Fibroblast of skin of back (primary cell): ENCODE measurements around the gene UBE2Q1.
A peak's percentile ranks its signal among the peaks of the same experiment; 100 is the strongest.

ENCODE experiments used
- DNase-seq: peaks from one replicate; pipeline ENCODE4 v3.0.0-alpha.2; 2013

UBE2Q1 gene

GRCh38 chr1:154577346-154578057, 19.0 kb upstream of the UBE2Q1 start:
- no peak for DNase-seq

- DNase-seq, result no peak
Measured at GRCh38 chr1:154575951-154576566, 17.6 kb upstream of the UBE2Q1 start.

DNA sequence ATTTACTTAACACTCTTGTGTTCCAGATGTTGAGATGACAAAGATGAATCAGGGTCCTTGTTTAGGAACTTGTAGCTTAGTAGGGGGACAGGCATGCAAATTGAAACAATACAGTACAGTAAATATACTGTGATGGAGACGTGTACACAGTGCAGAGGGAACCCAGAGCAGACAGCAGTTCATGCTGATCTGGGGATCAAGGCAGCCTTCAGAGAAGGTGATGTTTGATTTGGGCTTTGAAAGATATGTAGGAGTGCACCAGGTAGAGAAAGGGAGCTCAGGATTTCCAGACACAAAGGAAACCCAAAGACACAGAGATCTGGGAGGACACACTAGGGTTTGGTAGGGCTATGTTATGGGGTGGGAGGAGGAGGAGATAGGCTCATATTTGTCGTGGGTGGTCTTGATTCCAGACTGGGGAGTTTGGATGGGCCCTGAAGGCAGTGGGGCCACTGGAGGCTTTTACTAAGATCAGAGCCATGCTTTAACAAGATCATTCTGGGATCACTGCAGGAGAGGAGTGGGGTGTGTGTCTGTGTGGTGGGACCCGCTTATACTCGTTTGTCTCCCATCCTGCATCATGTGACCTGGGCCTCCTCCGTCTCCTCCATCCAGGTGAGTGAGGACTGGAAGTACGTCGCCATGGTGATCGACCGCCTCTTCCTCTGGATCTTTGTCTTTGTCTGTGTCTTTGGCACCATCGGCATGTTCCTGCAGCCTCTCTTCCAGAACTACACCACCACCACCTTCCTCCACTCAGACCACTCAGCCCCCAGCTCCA, 16.9 kb upstream of the UBE2Q1 start:
- no peak for DNase-seq

DNA sequence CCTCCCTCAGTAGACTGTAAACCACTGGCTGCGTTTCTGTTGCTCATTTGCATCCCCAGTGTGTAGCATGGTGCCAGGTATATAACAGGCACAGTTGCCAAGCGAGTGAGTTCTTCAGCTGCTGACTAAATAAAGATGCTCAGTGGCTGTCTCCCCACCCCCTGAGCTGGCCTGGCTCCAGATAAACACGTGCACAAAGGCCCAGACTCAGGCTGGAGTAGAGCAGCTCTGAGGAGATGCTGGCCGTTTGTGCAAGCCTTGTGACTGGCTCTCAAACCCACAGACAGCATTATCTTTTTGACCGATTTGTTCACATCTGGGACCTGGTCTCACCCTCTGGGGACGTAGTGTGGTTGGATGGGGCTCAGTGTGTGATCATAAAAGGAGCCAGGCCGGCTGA, 16.3 kb upstream of the UBE2Q1 start:
- peak; percentile 13 for DNase-seq

GRCh38 chr1:154573168-154573510, 14.7 kb upstream of the UBE2Q1 start:
- DNase-seq, result no peak

- DNase-seq, result no peak
Measured at GRCh38 chr1:154572468-154573167, 14.2 kb upstream of the UBE2Q1 start.

DNA sequence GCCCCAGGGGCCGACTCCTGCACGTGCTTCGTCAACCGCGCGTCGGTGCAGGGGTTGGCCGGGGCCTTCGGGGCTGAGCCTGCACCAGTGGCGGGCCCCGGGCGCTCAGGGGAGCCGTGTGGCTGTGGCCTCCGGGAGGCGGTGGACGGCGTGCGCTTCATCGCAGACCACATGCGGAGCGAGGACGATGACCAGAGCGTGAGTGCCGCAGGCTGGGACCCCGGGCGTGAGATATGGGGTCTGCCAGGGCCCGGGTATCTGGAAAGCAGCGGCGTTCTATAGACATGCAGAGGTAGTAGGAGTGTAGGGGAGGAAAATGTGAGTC, 13.5 kb upstream of the UBE2Q1 start:
- no peak for DNase-seq

DNA sequence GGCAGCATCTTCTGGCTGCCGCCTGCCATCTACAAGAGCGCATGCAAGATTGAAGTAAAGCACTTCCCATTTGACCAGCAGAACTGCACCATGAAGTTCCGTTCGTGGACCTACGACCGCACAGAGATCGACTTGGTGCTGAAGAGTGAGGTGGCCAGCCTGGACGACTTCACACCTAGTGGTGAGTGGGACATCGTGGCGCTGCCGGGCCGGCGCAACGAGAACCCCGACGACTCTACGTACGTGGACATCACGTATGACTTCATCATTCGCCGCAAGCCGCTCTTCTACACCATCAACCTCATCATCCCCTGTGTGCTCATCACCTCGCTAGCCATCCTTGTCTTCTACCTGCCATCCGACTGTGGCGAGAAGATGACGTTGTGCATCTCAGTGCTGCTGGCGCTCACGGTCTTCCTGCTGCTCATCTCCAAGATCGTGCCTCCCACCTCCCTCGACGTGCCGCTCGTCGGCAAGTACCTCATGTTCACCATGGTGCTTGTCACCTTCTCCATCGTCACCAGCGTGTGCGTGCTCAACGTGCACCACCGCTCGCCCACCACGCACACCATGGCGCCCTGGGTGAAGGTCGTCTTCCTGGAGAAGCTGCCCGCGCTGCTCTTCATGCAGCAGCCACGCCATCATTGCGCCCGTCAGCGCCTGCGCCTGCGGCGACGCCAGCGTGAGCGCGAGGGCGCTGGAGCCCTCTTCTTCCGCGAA, 12.9 kb upstream of the UBE2Q1 start:
- no peak for DNase-seq

DNA sequence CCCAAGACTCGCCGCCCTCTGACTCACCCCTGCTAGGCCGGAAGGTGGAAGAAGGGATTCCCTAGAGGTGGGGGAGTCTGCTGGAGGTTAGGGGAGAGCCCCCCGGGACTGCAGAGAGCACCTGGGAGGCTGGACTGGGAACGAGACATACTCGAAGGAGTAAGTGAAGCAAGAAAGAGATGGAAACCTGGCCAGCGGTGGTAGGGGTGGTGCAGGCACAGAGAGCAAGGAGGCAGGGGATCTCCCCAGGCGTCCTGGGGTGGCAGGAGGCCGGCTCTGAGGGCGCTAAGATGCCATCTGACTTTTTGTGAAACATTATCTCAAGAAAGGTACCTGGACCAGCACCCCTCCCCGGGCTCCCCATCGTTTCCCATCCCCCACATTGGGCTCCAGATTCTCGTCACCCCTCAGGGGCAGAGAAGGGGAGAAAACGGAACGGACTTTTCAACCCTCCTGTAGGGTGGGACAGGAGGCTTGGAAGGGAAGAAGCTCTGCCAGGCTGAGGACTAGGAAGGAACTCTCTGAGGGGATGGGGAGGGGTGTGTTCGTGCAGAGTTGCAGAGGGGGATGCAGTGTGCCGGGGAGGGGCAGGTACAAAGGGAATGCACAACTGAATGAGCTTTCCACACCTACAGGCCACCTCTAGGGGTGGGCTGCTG, 9.8 kb upstream of the UBE2Q1 start:
- no peak for DNase-seq

GRCh38 chr1:154567386-154568156, 9.1 kb upstream of the UBE2Q1 start, which contains the start of gene CHRNB2:
CHRNB2 (plus strand) TSS chr1:154567778; CDS start chr1:154568045, 267 bp downstream.
- DNase-seq, result peak; percentile 41

- DNase-seq, result no peak
Measured at GRCh38 chr1:154565876-154566275, 7.4 kb upstream of the UBE2Q1 start.

GRCh38 chr1:154559466-154560044, 1.1 kb upstream of the UBE2Q1 start:
- peak; percentile 88 for DNase-seq

DNA sequence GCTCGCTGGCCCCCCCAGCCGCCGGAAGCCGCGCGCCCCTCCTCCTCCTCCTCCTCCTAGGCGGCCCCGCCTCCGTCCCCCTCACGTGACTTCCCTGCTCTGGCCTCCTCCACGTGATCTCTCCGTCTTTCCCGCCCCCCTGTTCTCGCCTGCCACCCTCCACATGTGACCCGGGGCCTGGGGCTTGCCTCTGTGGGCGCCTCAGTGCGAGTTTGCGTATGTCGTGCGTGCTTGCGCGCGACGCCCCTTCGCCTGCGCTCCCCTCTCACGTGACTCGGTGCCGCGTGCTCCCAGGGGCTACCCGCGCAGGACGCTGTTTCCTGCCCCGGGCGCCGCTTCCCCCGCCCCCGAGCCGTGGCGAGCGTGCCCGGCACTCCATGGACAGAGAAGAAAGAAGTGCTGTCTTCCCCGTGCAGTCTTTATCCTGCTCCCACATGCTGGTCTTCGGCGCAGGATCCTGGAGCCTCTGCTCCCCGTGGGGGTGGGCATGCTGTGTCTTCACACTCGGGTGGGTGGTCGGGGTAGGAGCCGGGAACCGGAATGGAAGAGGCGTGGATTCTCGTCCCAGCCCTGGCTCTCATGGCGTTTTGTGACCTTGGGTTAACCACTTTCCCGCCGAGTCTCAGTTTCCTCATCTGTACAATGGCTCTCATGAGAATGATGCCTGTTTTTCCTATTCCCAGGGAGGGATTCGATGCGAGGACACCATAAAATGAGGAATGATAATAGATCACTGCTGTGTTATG, 431 bp upstream of the UBE2Q1 start:
- peak; percentile 98 for DNase-seq

DNA sequence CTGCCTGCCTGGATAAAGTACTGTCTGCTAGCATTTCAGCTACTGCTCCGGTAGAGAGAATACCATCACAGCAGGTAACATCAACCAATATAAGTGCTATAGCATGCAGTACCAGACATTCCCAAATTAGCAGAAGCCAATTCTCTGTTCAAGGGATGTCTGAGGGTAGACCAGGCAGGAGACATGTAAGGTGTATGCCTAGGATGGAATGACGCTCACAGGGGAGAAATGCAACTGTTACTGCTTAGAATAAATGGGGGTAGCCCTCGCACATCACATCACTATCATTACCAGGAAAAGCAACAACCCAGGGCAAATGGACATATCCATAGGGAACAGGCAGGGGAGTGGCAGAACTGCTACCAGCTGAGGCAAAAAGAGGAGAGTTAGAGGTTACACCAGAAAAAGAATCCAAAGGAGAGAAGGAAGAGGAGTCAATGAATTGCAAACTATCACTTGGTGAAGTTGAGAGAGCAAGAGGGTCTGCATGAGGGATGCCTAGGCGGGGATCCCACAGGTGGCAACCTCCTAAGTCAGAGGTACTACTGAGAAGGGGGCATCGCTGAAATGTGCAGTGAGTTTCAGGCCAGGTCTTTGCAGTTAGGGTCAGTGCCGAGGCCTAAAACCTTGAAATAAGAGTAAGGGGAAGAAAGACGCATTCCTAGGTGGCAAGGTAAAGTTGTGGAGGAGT, 1.1 kb downstream of the UBE2Q1 start:
- DNase-seq, result no peak

- DNase-seq, result peak; percentile 32
Measured at GRCh38 chr1:154556422-154556821, 2.0 kb downstream of the UBE2Q1 start.

DNA sequence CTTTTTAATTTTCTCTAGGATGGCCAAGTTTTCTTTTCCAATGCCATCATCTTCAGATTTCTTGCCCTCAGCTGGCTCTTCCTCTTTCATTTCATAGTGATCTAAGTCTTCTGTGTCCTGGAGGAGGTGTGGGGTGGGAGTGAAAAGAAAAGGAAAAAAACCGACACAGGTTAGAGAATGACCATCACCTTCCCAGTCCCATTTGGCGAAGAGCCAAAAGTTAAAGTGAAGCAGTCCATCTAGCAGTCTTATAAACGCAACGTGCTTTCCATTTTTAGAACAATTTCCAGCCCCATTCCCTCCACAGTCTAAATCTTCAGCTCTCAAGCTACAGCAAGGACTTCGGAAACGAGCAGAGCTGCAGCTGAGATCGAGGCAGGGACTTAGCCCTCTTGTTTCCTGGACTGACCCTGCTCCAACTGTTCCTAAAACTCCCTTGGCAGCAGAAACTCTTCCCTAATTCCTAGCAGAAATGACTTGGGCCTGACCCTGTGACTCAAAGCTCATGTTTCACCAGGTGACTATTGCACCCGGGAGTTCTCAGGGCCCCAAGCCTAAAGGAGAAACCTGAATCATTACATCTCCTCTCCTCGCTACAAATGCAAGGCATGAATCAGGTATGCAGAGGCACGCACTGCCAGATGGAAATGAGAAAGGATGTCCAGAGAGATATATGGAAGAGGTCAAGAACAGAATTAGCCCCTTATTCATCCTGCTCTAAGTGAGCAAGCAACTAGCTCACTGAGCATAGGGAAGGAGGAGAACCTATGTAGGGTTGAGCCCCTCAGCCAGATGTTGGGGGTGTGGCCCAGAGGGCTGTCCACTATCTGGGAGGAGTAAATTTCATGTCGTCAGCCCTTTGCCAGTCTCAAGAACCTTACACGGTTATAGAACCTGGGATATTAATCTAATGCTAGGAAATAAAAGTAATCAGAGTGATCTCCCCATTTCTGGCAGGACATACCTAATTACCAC, 5.1 kb downstream of the UBE2Q1 start:
- DNase-seq, result no peak

DNA sequence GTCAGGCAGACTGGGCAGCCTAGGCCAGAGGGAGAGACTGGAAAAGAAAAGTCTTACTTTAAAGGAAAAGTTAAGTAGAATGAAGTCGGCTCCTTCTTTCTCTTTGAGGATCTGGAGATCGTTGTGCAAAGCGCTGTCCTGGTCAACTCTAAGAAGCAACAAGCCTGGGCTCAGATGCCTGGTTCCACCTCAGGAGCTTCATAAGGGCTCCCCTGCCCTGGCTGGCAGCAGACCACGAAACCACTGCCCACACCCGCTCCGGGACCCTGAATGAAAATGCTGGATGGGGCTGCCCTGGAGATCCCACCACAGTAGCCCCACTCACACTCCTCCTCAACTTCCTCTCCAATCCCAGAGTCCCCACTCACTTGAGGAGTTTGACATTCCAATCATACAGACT, 6.4 kb downstream of the UBE2Q1 start:
- DNase-seq, result no peak

DNA sequence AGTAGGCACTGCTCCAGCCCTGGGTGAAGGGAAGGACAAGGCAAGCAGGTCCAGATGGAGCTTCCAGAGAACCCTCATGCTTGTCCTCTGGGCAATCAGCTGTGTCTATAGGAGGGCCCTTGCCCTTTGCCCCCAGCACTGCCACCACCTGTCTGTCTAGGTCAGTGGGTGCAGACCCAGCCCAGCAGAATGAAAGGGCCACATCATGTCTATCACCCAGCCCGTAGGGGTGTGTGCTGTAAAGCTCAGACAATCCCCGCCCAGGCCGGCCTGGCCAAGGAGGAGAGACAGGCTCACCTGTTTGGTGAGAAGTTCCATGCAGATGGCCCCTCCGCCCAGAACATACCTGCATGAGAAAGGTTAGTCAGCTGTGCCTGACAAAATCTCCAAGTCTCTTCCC, 7.0 kb downstream of the UBE2Q1 start:
- no peak for DNase-seq
